ENCODE results near the gene NCK1.
"Not testable (repeated sequence)": the region's sequence is repeated elsewhere in the genome, so short reads cannot be mapped to it uniquely, and the experiment has no call there.

The NCK1 gene

DNA sequence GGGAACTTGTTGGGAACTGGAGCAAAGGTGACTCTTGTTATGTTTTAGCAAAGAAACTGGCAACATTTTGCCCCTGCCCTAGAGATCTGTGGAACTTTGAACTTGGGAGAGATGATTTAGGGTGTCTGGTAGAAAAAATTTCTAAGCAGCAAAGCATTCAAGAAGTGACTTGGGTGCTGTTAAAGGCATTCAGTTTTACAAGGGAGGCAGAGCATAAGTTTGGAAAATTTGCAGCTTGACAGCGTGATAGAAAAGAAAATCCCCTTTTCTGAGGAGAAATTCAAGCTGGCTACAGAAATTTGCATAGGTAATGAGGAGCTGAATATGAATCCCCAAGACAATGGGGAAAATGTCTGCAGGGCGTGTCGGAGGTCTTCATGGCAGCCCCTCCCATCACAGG lies 10.2 kb downstream of the NCK1 start:
- H3K9me3 ChIP-seq (ENCODE audit: insufficient read depth, low read depth, low read length); H3K27ac ChIP-seq (ENCODE audit: low read length); H3K27me3 ChIP-seq (ENCODE audit: insufficient read depth, low read length); H3K9ac ChIP-seq (ENCODE audit: low read depth, low read length); H3K36me3 ChIP-seq (ENCODE audit: insufficient read depth, low read depth, low read length); H3K4me3 ChIP-seq (ENCODE audit: low read length); H3K4me1 ChIP-seq (ENCODE audit: insufficient read depth, low read length): not testable (repeated sequence)

DNA sequence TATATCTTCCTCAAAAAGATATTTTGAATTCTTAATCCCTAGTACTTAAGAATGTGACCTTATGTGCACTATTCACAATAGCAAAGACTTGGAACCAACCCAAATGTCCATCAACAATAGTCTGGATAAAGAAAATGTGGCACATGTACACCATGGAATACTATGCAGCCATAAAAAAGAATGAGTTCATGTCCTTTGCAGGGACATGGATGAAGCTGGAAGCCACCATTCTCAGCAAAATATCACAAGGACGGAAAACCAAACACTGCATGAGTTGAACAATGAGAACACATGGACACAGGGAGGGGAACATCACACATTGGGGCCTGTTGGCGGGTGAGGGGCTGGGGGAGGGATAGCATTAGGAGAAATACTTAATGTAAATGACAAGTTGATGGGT lies 17.5 kb downstream of the NCK1 start:
- not testable (repeated sequence) for H3K9me3 ChIP-seq (ENCODE audit: insufficient read depth, low read depth, low read length); H3K4me1 ChIP-seq (ENCODE audit: insufficient read depth, low read length); H3K9ac ChIP-seq (ENCODE audit: low read depth, low read length); H3K27me3 ChIP-seq (ENCODE audit: insufficient read depth, low read length); H3K36me3 ChIP-seq (ENCODE audit: insufficient read depth, low read depth, low read length); H3K27ac ChIP-seq (ENCODE audit: low read length); H3K4me3 ChIP-seq (ENCODE audit: low read length)

DNA sequence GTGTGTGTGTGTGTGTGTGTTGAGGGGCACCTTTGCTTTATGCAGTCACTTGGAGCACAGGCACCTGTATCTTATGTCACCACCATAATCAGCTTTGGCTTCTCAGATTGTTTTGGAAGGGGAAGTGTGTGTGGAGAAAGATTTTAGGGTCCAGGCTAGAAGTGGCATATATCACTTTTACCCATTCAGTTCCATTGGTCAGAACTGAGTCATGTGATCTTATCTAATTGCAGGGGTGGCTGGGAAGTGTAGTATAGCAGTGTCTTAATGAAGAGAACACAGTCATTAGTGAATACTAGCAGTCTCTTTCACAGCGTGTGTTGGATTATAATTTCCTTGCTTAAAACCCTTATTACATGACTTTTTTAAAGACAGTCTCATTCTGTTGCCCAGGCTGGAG lies 20.6 kb downstream of the NCK1 start:
- H3K27me3 ChIP-seq (ENCODE audit: insufficient read depth, low read length): no peaks in the 10 kb centered on the region
- H3K36me3 ChIP-seq (ENCODE audit: insufficient read depth, low read depth, low read length): 0 out of 2 replicates have a peak, but pooled peaks cover 2% of the 10 kb centered on the region
- H3K4me1 ChIP-seq (ENCODE audit: insufficient read depth, low read length): no peaks in the 10 kb centered on the region
- no peak overlapping the region for H3K9ac ChIP-seq (ENCODE audit: low read depth, low read length)
- H3K9me3 ChIP-seq (ENCODE audit: insufficient read depth, low read depth, low read length): peaks cover 4% of the 10 kb centered on the region
- no peak overlapping the region for H3K4me3 ChIP-seq (ENCODE audit: low read length)
- H3K27ac ChIP-seq (ENCODE audit: low read length): no peak overlapping the region

DNA sequence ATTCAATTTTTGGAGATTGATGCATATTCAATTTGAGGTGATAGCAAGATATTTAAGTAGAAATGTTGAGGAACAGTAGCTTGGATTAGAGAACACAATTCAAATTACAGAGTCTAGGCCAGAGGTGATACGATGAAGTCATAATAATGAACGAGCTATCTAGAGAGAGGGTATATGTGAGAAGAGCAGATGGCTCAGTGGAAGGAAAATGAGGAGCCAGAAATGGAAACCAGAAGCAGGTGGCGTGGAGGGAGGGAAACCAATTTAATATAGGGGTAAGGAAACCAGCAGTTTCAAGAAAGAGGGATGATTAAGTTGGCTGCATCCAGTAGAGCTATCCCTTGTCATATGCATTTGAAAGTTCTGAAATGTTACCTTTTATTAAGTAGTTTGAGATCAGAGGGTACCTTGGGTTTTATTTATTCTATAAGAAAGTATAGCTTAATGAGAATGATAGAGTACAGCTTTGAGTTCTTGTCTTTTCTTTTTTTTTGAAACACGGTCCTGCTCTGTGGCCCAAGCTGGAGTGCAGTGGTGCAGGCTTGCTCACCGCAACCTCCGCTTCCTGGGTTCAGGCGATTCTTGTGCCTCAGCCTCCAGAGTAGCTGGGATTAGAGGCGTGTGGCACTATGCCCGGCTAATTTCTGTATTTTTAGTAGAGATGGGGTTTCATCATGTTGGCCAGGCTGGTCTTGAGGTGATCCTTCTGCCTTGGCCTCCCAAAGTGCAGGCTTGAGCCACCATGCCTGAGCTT lies 22.1 kb downstream of the NCK1 start:
- H3K36me3 ChIP-seq (ENCODE audit: insufficient read depth, low read depth, low read length): no peaks in the 10 kb centered on the region
- H3K4me1 ChIP-seq (ENCODE audit: insufficient read depth, low read length): no peaks in the 10 kb centered on the region
- H3K27ac ChIP-seq (ENCODE audit: low read length): no peak overlapping the region
- no peaks in the 10 kb centered on the region for H3K27me3 ChIP-seq (ENCODE audit: insufficient read depth, low read length)
- H3K4me3 ChIP-seq (ENCODE audit: low read length): no peak overlapping the region
- H3K9me3 ChIP-seq (ENCODE audit: insufficient read depth, low read depth, low read length): peaks cover under 1% of the 10 kb centered on the region; the same call in 1 of the 2 replicates
- no peak overlapping the region for H3K9ac ChIP-seq (ENCODE audit: low read depth, low read length)

DNA sequence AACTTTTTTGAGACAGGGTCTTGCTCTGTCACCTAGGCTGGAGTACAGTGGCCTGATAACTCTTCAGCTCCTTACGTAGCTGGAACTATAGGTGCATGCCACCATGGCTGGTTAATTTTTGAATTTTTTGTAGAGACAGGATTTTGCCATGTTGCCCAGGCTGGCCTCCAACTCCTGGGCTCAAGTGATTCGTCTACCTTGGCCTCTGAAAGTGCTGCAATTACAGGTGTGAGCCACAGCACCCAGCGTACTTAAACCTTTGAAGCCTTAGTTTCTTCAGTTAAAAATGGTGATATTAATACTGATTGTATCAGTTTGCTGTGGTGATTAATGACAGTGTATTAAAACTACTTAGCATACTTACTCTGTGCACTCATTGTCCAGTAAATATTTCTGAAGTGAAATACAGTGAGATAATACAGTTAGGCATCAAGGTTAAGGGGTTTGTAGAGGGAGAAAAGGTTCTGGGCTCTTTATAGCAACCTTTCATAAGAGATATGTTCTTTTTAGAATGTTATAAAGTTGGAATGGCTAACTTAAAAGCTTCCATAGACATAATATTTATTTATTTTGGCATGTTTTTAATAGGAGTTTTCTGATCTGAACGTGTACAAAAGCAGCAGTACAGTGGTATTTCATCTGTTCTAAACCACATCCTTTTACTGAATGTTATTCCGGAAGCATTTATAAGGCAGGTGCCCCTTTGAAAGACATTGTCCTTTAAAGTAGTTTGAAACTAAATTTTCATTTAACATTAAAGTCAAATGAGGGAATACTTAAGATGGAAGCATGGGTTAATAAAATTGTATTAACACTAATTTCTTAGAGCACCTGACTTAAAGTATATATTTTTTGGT lies 23.6 kb downstream of the NCK1 start:
- Histone ChIP-seq H3K9ac (ENCODE audit: low read depth, low read length) (no peak overlapping the region), H3K4me1 (ENCODE audit: insufficient read depth, low read length) (no peaks in the 10 kb centered on the region), H3K9me3 (ENCODE audit: insufficient read depth, low read depth, low read length) (no peaks in the 10 kb centered on the region), H3K27ac (ENCODE audit: low read length) (no peak overlapping the region), H3K27me3 (ENCODE audit: insufficient read depth, low read length) (no peaks in the 10 kb centered on the region), H3K4me3 (ENCODE audit: low read length) (no peak overlapping the region), H3K36me3 (ENCODE audit: insufficient read depth, low read depth, low read length) (peaks cover 2% of the 10 kb centered on the region; the same call in 1 of the 2 replicates)

DNA sequence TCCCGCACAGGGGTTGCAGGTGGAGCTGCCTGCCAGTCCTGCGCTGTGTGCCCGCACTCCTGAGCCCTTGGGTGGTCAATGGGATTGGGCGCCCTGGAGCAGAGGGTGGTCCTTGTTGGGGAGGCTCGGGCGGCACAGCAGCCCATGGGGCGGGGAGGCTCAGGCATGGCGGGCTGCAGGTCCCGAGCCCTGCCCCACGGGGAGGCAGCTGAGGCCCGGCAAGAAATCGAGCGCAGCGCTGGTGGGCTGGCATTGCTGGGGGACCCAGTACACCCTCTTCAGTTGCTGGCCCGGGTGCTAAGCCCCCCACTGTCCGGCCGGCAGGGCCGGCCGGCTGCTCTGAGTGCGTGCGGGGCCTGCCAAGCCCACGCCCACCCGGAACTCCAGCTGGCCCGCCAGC lies 27.9 kb downstream of the NCK1 start:
- Histone ChIP-seq H3K4me1 (ENCODE audit: insufficient read depth, low read length) (peaks cover 4% of the 10 kb centered on the region; the same call in 1 of the 2 replicates), H3K27me3 (ENCODE audit: insufficient read depth, low read length) (no peaks in the 10 kb centered on the region), H3K9me3 (ENCODE audit: insufficient read depth, low read depth, low read length) (no peaks in the 10 kb centered on the region), H3K36me3 (ENCODE audit: insufficient read depth, low read depth, low read length) (peaks cover 4% of the 10 kb centered on the region; the same call in 1 of the 2 replicates), H3K4me3 (ENCODE audit: low read length) (no peak overlapping the region), H3K27ac (ENCODE audit: low read length) (no peak overlapping the region), H3K9ac (ENCODE audit: low read depth, low read length) (no peak overlapping the region)

DNA sequence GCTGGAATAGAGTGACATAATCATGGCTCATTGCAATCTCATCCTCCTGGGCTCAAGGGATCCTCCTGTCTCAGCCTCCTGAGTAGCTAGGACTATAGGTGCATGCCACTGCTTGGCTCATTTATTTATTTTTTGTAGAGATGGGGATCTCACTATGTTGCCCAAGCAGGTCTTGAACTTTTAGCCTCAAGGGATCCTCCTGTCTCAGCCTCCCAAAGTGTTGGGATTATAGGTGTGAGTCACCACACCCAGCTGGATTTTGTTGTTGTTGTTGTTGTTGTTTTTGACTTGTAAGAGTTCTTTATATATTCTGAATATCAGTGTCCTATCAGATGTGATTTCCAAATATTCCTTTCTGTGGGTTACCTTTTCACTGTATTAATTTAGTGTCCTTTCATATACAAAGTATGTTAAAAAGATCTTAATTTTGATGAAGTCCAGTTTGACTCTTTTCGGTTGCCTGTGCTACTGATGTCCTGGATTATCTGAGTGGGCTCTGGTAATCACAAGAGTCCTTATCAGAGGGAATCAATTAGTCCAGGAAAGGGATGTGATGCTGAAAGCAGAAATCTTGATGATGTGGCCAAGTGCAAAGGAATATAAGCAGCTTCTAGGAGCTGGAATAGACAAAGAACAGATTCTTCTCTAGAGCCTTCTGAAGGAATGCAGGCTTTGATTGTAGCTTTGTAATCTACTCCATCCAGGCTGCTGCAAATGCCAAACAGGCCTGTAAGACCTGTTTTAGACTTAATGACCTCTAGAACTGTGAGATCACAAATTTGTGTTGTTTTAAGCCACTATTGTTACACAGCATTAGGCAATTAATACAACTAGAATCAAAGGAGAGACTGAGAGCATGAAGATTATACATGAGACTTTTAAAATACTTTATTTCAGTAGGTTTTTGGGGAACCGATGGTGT lies 30.2 kb downstream of the NCK1 start:
- H3K9me3 ChIP-seq (ENCODE audit: insufficient read depth, low read depth, low read length): no peaks in the 10 kb centered on the region
- no peak overlapping the region for H3K27ac ChIP-seq (ENCODE audit: low read length)
- no peak overlapping the region for H3K9ac ChIP-seq (ENCODE audit: low read depth, low read length)
- peaks cover 9% of the 10 kb centered on the region; the same call in 1 of the 2 replicates for H3K36me3 ChIP-seq (ENCODE audit: insufficient read depth, low read depth, low read length)
- no peaks in the 10 kb centered on the region for H3K27me3 ChIP-seq (ENCODE audit: insufficient read depth, low read length)
- H3K4me1 ChIP-seq (ENCODE audit: insufficient read depth, low read length): peaks cover 5% of the 10 kb centered on the region; the same call in 1 of the 2 replicates
- no peak overlapping the region for H3K4me3 ChIP-seq (ENCODE audit: low read length)

DNA sequence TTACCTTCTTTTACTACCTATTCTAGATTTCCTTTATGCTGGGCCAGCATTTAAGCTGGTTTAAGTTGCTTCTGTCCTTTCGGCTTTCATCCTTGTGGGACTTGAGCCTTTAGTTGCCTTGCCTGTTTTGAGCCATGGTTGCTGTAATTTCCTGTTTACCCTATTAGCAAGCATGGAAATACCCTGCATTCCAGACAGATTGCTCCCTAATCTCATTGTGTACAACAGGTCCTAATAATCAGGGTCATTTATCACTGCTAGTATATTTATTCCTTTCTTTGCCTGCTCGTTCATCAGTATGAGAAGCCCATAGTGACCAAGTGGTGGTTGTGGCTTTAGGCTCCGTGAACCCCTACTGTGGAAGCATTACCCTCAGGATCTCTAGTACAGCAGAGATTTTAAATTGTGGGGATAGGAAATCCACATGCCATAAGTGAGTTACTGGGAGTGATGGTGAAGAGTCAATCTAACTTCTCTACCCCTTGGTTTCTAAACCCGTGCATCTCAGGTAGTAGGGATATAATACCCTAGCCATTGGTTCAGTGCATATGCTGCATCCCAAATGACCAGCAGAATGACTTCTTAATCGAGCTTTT lies 31.9 kb downstream of the NCK1 start:
- Histone ChIP-seq H3K27me3 (ENCODE audit: insufficient read depth, low read length) (no peaks in the 10 kb centered on the region), H3K4me3 (ENCODE audit: low read length) (no peak overlapping the region), H3K4me1 (ENCODE audit: insufficient read depth, low read length) (peaks cover 15% of the 10 kb centered on the region; the same call in 1 of the 2 replicates), H3K9me3 (ENCODE audit: insufficient read depth, low read depth, low read length) (no peaks in the 10 kb centered on the region), H3K36me3 (ENCODE audit: insufficient read depth, low read depth, low read length) (peaks cover 9% of the 10 kb centered on the region; the same call in 1 of the 2 replicates), H3K9ac (ENCODE audit: low read depth, low read length) (no peak overlapping the region; the same call in 1 of the 2 replicates), H3K27ac (ENCODE audit: low read length) (no peak overlapping the region)

DNA sequence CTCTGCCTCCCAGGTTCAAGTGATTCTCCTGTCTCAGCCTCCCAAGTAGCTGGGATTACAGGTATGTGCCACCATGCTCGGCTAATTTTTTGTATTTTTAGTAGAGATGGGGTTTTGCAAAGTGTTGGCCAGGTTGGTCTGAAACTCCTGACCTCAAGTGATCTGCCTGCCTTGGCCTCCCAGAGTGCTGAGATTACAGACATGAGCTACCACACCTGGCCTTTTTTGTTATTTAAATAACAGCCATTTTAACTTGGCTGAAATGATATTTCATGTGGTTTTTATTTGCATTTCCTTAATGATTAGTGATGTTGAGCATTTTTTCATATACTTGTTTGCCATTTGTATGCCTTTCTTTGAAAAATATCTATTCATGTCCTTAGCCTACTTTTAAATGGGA lies 35.2 kb downstream of the NCK1 start:
- not testable (repeated sequence) for H3K4me3 ChIP-seq (ENCODE audit: low read length); H3K27ac ChIP-seq (ENCODE audit: low read length); H3K36me3 ChIP-seq (ENCODE audit: insufficient read depth, low read depth, low read length); H3K27me3 ChIP-seq (ENCODE audit: insufficient read depth, low read length); H3K9me3 ChIP-seq (ENCODE audit: insufficient read depth, low read depth, low read length); H3K9ac ChIP-seq (ENCODE audit: low read depth, low read length)
- peaks cover 35% of the 10 kb centered on the region for H3K4me1 ChIP-seq (ENCODE audit: insufficient read depth, low read length)

DNA sequence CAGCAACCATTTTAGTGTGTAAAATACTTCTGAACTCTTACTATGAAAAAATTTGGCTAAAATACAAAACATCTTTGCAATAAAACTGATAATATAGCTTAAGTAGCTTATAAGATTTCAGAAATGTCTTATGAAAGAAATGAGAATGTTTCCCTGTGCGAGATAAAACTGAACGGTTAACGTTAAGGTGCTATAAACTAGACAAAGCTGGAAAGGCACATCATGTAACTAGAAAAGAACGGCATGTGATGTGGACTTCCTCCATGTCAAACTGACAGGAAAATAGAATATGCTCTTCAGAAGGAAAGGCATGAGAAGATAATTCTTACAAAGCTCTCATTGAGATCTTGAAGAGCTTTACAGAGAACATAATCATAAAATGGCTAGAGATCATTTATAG lies 36.5 kb downstream of the NCK1 start:
- 0 out of 2 replicates have a peak, but pooled peaks cover 5% of the 10 kb centered on the region for H3K36me3 ChIP-seq (ENCODE audit: insufficient read depth, low read depth, low read length)
- no peaks in the 10 kb centered on the region for H3K27me3 ChIP-seq (ENCODE audit: insufficient read depth, low read length)
- H3K4me1 ChIP-seq (ENCODE audit: insufficient read depth, low read length): peaks cover 38% of the 10 kb centered on the region
- no peaks in the 10 kb centered on the region for H3K9me3 ChIP-seq (ENCODE audit: insufficient read depth, low read depth, low read length)
- H3K9ac ChIP-seq (ENCODE audit: low read depth, low read length): no peak overlapping the region
- H3K4me3 ChIP-seq (ENCODE audit: low read length): no peak overlapping the region
- H3K27ac ChIP-seq (ENCODE audit: low read length): no peak overlapping the region

DNA sequence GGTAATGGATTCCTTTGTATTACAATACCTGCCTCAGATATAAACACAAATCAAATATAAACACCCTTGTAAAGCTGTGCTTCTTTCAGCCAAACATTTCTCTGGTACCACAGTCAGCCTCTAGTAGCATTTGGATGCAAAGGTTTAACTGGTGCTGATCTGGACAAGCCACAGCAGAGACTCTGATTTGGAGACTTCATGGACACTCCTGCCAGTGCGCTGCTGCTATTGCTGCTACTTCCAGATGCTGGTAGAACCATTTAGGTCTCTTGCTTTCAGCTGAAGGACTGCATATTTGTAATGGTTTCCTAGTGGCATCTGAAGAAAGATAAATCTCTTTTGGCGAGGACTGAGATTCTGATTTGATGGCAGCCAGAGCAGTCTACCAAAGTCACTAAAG lies 36.9 kb downstream of the NCK1 start:
- Histone ChIP-seq H3K36me3 (ENCODE audit: insufficient read depth, low read depth, low read length) (0 out of 2 replicates have a peak, but pooled peaks cover 5% of the 10 kb centered on the region), H3K27ac (ENCODE audit: low read length) (no peak overlapping the region), H3K4me3 (ENCODE audit: low read length) (no peak overlapping the region), H3K9me3 (ENCODE audit: insufficient read depth, low read depth, low read length) (no peaks in the 10 kb centered on the region), H3K4me1 (ENCODE audit: insufficient read depth, low read length) (peaks cover 34% of the 10 kb centered on the region), H3K9ac (ENCODE audit: low read depth, low read length) (no peak overlapping the region), H3K27me3 (ENCODE audit: insufficient read depth, low read length) (no peaks in the 10 kb centered on the region)

Measured in iPS-20b (cell line).